Lung (tissue), 12 donors: ENCODE data around the gene CAPZA2. TPM values are rescaled to one million over a fixed set of nuclear protein-coding genes. Genes with fewer than 3 reads are reported as not detected.

Experiments used
- ATAC-seq: fragments of 200-7000 bp; cut with Tn5 transposase; one replicate; pipeline ENCODE4 v1.9.1; 2020; ENCODE audit warnings: moderate number of reproducible peaks; ENCODE audit not compliant: insufficient read depth, low FRiP score
- DNase-seq, 3 donors: peaks; one replicate each; pipeline ENCODE4 v3.0.0-alpha.2; 2013 to 2017
- H3K27ac ChIP-seq, 2 donors: one replicate each; pipeline ENCODE4 v1.5.1; 2013; ENCODE audit warnings: mild to moderate bottlenecking in 2 of 2, moderate library complexity in 2 of 2, control low read depth in 1 of 2, inconsistent platforms in 1 of 2, low read depth in 1 of 2, low read length in 1 of 2
- H3K27me3 ChIP-seq, 3 donors: one replicate each; pipeline ENCODE4 v1.5.1; 2013; ENCODE audit warnings: low read length in 2 of 3; ENCODE audit not compliant: control insufficient read depth in 3 of 3, insufficient read depth in 3 of 3
- H3K36me3 ChIP-seq, 4 donors: one replicate each; pipeline ENCODE4 v1.5.1; 2013; ENCODE audit warnings: low read length in 4 of 4, mild to moderate bottlenecking in 1 of 4, moderate library complexity in 1 of 4; ENCODE audit not compliant: control insufficient read depth in 4 of 4, insufficient read depth in 4 of 4
- H3K4me1 ChIP-seq, 5 donors: one replicate each; pipeline ENCODE4 v1.5.1; 2013; ENCODE audit warnings: low read length in 5 of 5, mild to moderate bottlenecking in 2 of 5, moderate library complexity in 1 of 5; ENCODE audit not compliant: control insufficient read depth in 5 of 5, insufficient read depth in 5 of 5
- H3K4me3 ChIP-seq: one replicate; pipeline ENCODE4 v1.5.1; 2013; ENCODE audit warnings: mild to moderate bottlenecking, control low read depth, moderate library complexity
- H3K9ac ChIP-seq, 2 donors: one replicate each; pipeline ENCODE4 v1.5.1; 2013; ENCODE audit warnings: low read length in 2 of 2, control low read depth in 1 of 2; ENCODE audit not compliant: insufficient read depth in 1 of 2
- H3K9me3 ChIP-seq, 4 donors: one replicate each; pipeline ENCODE4 v1.5.1; 2013; ENCODE audit warnings: low read length in 3 of 4, mild to moderate bottlenecking in 1 of 4, moderate library complexity in 1 of 4; ENCODE audit not compliant: control insufficient read depth in 4 of 4, insufficient read depth in 3 of 4
- WGBS, 2 donors: extraction: QIAGEN DNeasy Blood & Tissue Kit; methylation state at CpG; one replicate each; pipeline ENCODE4 v1.1.7; 2013; 5-methylcytosine and 5-hydroxymethylcytosine counted together
- polyA plus RNA-seq, 2 donors: library from polyadenylated mRNA; stranded (reverse); fragments of 200-250 nt; gene quantifications; one replicate each; pipeline ENCODE4 v1.2.1, GENCODE V29; 2013
- total RNA-seq, 2 donors: library from RNA; depleted of rRNA in 1 of 2; stranded (reverse); fragments of >200 nt in 1 of 2; gene quantifications; one replicate each; pipeline ENCODE4 v1.2.1, GENCODE V29; 2014 to 2021
- TF ChIP-seq, protein P1 (sequence below): IDR thresholded peaks from 2 replicates; pipeline ENCODE4 v1.5.1; 2012; ENCODE audit warnings: mild to moderate bottlenecking; ENCODE audit errors: control extremely low read depth, extremely low read depth
- donor health status: control.
- donor health status: control.
- donor health status: Bipolar disorder and iron deficiency.
- donor health status: healthy.
- donor health status: DM: yes; HTN: yes; CAD: no.

Gene CAPZA2
- total and polyA plus RNA-seq, 4 donors = 38.4 to 201 (median 162) TPM

DNA sequence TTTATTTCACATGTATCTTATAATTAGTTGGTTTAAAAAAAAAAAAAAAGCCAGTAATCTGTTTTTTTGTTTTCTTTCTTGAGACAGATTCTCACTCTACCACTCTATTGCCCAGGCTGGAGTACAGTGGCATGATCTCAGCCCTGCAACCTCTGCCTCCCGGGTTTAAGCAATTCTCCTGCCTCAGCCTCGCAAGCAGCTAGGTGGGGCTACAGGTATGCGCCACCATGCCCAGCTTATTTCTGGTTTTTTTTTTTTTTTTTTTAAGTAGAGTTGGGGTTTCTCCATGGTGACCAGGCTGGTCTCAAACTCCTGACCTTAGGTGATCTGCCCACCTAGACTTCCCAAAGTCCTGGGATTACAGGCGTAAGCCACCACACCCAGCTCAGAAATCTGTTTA, 34.1 kb upstream of the CAPZA2 start:
- Histone ChIP-seq H3K9ac (no peak overlapping the region), H3K36me3 (no peaks in the 10 kb centered on the region), H3K27ac (no peak overlapping the region), H3K4me3 (no peak overlapping the region), H3K9me3 (peaks cover 0 to 2% (median 0%) of the 10 kb centered on the region in 4 donors), H3K4me1 (no peaks in the 10 kb centered on the region), H3K27me3 (no peaks in the 10 kb centered on the region)
- TF ChIP-seq, protein P1, sequence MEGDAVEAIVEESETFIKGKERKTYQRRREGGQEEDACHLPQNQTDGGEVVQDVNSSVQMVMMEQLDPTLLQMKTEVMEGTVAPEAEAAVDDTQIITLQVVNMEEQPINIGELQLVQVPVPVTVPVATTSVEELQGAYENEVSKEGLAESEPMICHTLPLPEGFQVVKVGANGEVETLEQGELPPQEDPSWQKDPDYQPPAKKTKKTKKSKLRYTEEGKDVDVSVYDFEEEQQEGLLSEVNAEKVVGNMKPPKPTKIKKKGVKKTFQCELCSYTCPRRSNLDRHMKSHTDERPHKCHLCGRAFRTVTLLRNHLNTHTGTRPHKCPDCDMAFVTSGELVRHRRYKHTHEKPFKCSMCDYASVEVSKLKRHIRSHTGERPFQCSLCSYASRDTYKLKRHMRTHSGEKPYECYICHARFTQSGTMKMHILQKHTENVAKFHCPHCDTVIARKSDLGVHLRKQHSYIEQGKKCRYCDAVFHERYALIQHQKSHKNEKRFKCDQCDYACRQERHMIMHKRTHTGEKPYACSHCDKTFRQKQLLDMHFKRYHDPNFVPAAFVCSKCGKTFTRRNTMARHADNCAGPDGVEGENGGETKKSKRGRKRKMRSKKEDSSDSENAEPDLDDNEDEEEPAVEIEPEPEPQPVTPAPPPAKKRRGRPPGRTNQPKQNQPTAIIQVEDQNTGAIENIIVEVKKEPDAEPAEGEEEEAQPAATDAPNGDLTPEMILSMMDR = no peak
- ATAC-seq (no peak), DNase-seq (no peak)
- WGBS, 2 donors = 96 to 98% methylated on average over 4 of the region's 4 CpGs

DNA sequence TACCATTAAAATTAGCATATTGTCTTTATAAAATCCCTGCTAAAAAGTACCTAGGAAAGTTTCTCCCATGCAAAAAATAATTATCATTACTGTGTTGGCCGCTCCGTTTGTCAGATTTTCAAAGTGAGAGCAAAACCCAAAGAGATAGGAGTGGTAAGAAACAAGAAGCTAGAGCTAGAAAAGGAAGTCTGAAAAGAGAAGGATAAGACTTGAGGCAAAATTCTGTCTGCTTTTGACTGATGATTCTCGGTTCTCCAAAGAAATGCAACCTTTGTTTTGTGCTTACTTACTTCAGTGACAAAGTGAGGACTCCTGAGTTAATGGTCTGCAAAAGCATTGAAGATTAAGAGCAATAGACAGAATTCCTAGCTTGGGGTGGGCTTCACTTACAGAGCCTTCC, 33.3 kb upstream of the CAPZA2 start:
- Histone ChIP-seq H3K36me3 (no peaks in the 10 kb centered on the region), H3K9me3 (peaks cover 0 to 2% (median 0%) of the 10 kb centered on the region in 4 donors), H3K4me1 (no peaks in the 10 kb centered on the region), H3K4me3 (no peak overlapping the region), H3K27ac (no peak overlapping the region), H3K27me3 (no peaks in the 10 kb centered on the region), H3K9ac (no peak overlapping the region)
- no peak for ATAC-seq
- TF ChIP-seq, protein P1 = no peak
- DNase-seq = no peak
- 40 to 65% methylated on average over 3 of the region's 3 CpGs for WGBS, 2 donors

DNA sequence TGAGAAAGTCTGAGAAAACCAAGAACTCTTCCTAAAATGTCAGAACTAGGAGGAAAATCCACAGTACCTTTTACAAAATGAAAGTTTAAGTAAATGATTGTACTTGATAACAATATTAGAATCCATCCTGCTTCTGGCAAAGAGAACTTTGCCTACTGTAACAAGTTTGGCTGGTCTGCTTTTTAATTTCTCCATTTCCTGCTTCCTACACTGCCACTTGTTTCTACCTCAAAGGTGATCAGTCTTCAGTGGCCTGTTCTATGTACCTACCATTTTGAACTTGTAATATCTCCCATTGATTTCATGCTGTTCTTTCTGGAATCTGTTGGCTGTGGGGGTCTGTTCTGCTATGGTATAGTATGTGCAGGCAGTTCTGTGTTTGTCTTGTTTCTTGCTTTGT, 32.9 kb upstream of the CAPZA2 start:
- no peaks in the 10 kb centered on the region for H3K4me1 ChIP-seq
- H3K27me3 ChIP-seq = no peaks in the 10 kb centered on the region
- peaks cover 0 to 2% (median 0%) of the 10 kb centered on the region in 4 donors for H3K9me3 ChIP-seq
- ATAC-seq = no peak
- no peaks in the 10 kb centered on the region for H3K36me3 ChIP-seq
- H3K27ac ChIP-seq = no peak overlapping the region
- DNase-seq = no peak
- no peak overlapping the region for H3K9ac ChIP-seq
- TF ChIP-seq, protein P1 = no peak
- H3K4me3 ChIP-seq = no peak overlapping the region

DNA sequence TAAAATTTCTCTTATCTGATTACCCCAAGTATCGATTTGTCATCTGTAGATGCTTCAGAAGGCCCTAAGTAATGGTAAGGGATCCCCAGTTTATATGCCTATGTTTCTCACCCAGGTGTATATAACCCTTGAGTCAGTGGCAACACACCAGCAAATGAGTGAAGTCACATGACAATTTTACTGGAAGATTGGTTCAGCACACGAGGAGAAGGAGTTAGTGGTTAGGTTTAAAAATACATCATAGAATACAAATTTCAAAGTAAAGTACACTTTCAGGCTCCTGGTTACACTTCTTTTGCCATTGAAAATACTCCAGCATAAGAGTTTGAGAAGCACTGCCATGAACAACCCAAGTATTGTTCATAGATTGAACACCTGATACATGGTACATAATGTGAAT, 29.7 kb upstream of the CAPZA2 start:
- Histone ChIP-seq H3K4me1 (peaks cover 0 to 3% (median 0%) of the 10 kb centered on the region in 5 donors), H3K36me3 (no peaks in the 10 kb centered on the region), H3K9ac (no peak overlapping the region), H3K27me3 (no peaks in the 10 kb centered on the region), H3K9me3 (no peaks in the 10 kb centered on the region), H3K27ac (no peak overlapping the region), H3K4me3 (no peak overlapping the region)
- TF ChIP-seq, protein P1 = no peak
- ATAC-seq (no peak), DNase-seq (no peak)
- 62 to 64% methylated on average over 2 of the region's 2 CpGs for whole genome bisulfite sequencing, 2 donors
